HepG2 (cell line): ENCODE data around the gene CLEC3B.

Experiments
- BHLHE40 ChIP-seq: IDR thresholded peaks from 2 replicates; pipeline ENCODE4 v1.6.1; 2011; ENCODE audit warnings: low read length, improper control_type of control experiment
- NBN ChIP-seq: fragments of 450-650 bp; conservative IDR thresholded peaks from 2 replicates; pipeline ENCODE4 v1.6.1; 2017
- TAF1 ChIP-seq: sonication (generic); formaldehyde crosslinking; IDR thresholded peaks from 2 replicates; pipeline ENCODE4 v1.4.0; 2020; ENCODE audit warnings: missing genetic modification reagents
- ZNF660 ChIP-seq: sonication (generic); formaldehyde crosslinking; IDR thresholded peaks from 2 replicates; pipeline ENCODE4 v1.5.1; 2020; ENCODE audit warnings: mild to moderate bottlenecking, low read depth, missing genetic modification reagents, borderline replicate concordance
- TF ChIP-seq, protein P1 (sequence below): sonication (generic); formaldehyde crosslinking; IDR thresholded peaks from 2 replicates; pipeline ENCODE4 v1.5.0; 2020; ENCODE audit warnings: mild to moderate bottlenecking, missing genetic modification reagents, moderate library complexity
- TF ChIP-seq, protein P2 (sequence below): sonication (generic); formaldehyde crosslinking; IDR thresholded peaks from 2 replicates; pipeline ENCODE4 v1.5.1; 2020; ENCODE audit warnings: missing genetic modification reagents, mild to moderate bottlenecking, borderline replicate concordance

DNA sequence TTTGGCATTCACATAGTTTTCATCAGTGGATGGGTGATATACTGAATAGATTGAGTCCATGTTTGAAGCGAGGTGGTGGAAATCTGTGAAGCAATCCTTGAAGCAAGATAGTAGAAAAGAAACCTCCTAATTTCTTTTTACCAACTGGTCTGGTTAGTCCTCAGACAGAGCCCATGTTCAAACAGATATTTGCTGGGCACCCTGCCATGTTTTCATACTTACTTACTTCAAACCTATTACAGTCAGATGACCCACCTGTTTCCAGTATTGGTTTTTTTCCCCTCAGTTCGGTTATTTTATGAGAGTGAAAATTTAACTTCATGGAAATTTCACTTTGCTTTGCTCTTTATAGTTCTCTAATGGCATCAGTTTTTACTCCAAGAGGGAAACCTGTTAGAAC is 26.3 kb upstream of the CLEC3B start:
- TF ChIP-seq TAF1 (CRISPR knock-in tag): no peak
- TF ChIP-seq, protein P1, sequence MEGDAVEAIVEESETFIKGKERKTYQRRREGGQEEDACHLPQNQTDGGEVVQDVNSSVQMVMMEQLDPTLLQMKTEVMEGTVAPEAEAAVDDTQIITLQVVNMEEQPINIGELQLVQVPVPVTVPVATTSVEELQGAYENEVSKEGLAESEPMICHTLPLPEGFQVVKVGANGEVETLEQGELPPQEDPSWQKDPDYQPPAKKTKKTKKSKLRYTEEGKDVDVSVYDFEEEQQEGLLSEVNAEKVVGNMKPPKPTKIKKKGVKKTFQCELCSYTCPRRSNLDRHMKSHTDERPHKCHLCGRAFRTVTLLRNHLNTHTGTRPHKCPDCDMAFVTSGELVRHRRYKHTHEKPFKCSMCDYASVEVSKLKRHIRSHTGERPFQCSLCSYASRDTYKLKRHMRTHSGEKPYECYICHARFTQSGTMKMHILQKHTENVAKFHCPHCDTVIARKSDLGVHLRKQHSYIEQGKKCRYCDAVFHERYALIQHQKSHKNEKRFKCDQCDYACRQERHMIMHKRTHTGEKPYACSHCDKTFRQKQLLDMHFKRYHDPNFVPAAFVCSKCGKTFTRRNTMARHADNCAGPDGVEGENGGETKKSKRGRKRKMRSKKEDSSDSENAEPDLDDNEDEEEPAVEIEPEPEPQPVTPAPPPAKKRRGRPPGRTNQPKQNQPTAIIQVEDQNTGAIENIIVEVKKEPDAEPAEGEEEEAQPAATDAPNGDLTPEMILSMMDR (CRISPR knock-in tag): no peak
- TF ChIP-seq ZNF660 (CRISPR knock-in tag): no peak
- TF ChIP-seq, protein P2, sequence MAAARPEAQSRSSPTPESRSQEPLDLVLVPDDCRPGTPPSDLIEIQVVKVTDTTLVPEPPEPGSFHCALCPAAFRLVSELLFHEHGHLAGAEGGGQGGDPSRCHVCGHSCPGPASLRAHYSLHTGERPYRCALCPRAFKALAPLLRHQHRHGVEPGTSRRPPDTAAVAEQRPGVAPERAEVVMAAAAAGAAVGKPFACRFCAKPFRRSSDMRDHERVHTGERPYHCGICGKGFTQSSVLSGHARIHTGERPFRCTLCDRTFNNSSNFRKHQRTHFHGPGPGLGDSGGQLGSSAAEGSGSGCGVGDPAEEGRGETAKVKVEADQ (CRISPR knock-in tag): no peak
- no peak for TF ChIP-seq BHLHE40
- no peak for TF ChIP-seq NBN
